ENCODE results near the gene RBM5.

- TF ChIP-seq RFX5 (IDR thresholded peaks at IDR 0.05) (no peak), CTCF (IDR thresholded peaks at IDR 0.05) (no peak), CBX2 (IDR thresholded peaks at IDR 0.05; ENCODE audit: borderline replicate concordance, low read depth) (no peak), ELK1 (IDR thresholded peaks at IDR 0.05; ENCODE audit: low read depth, low read length) (no peak), MYC (IDR thresholded peaks at IDR 0.05; ENCODE audit: borderline replicate concordance, low read length) (no peak), MAX (IDR thresholded peaks at IDR 0.05) (no peak), GATA3 (IDR thresholded peaks at IDR 0.05; ENCODE audit: borderline replicate concordance) (no peak), USF2 (IDR thresholded peaks at IDR 0.05) (no peak), JUN (IDR thresholded peaks at IDR 0.05) (no peak), POLR2AphosphoS2 (conservative IDR thresholded peaks at IDR 0.05; ENCODE audit: low read length) (no peak), ZFP36 (IDR thresholded peaks at IDR 0.05; ENCODE audit: borderline replicate concordance, partially characterized antibody) (no peak), POLR2A (IDR thresholded peaks at IDR 0.05; ENCODE audit: low read length) (no peak), NR3C1 (IDR thresholded peaks at IDR 0.05) (no peak)
These were observed 31.0 kb upstream of the RBM5 start for GRCh38 chr3:50057756-50058155.
